Measurements from ENCODE around the gene MOGAT1.

Gene MOGAT1

GRCh38 chr2:222732489-222733178 is 61.2 kb downstream of the MOGAT1 start:
- no peak for TF ChIP-seq CTCF (IDR thresholded peaks at IDR 0.05)

GRCh38 chr2:222733470-222733845 is 62.0 kb downstream of the MOGAT1 start:
- TF ChIP-seq CTCF (IDR thresholded peaks at IDR 0.05), result no peak

GRCh38 chr2:222733846-222734702 is 62.6 kb downstream of the MOGAT1 start:
- TF ChIP-seq CTCF (IDR thresholded peaks at IDR 0.05), result no peak

- TF ChIP-seq CTCF (IDR thresholded peaks at IDR 0.05), result no peak
Measured at GRCh38 chr2:222734703-222735014, 63.2 kb downstream of the MOGAT1 start.

GRCh38 chr2:222736301-222736700 is 64.8 kb downstream of the MOGAT1 start:
- no peak for TF ChIP-seq CTCF (IDR thresholded peaks at IDR 0.05)

GRCh38 chr2:222736924-222737323 is 65.5 kb downstream of the MOGAT1 start:
- TF ChIP-seq CTCF (IDR thresholded peaks at IDR 0.05), result no peak

- TF ChIP-seq CTCF (IDR thresholded peaks at IDR 0.05), result no peak
Measured at GRCh38 chr2:222738312-222738711, 66.9 kb downstream of the MOGAT1 start.

Measured in LNCAP (cell line).